ENCODE results near the gene KPNB1. TPM values are rescaled to one million over a fixed set of nuclear protein-coding genes. Genes with fewer than 3 reads are reported as not detected.

KPNB1 gene
- total and polyA plus RNA-seq, 2 of the 8 experiments (the other 6 are each of a cell fraction or from before 2014, with no cell fraction given) = 171 to 625 TPM

GRCh38 chr17:47694581-47695428, 45.1 kb downstream of the KPNB1 start (continued):
- TF ChIP-seq MAX (IDR thresholded peaks at IDR 0.05) = peak; percentile 62
